Uterus (tissue), 4 donors: ENCODE measurements around the gene BCAN. TPM values are rescaled to one million over a fixed set of nuclear protein-coding genes. Genes with fewer than 3 reads are reported as not detected.

Source experiments
- DNase-seq, 2 donors: peaks; one replicate each; pipeline ENCODE4 v3.0.0-alpha.2; 2019 to 2020
- H3K27ac ChIP-seq, 2 donors: fragments of 200-600 bp; sonication (generic); 1 replicate in 1 of 2; 2 replicates in 1 of 2; pipeline ENCODE4 v1.5.1; 2016 to 2018
- H3K27me3 ChIP-seq, 2 donors: fragments of 200-600 bp; sonication (generic); one replicate each; pipeline ENCODE4 v1.5.1; 2018 to 2019; ENCODE audit warnings: control low read depth in 1 of 2
- H3K36me3 ChIP-seq, 2 donors: fragments of 200-600 bp; sonication (generic); one replicate each; pipeline ENCODE4 v1.5.1; 2019; ENCODE audit warnings: control low read depth in 1 of 2
- H3K4me1 ChIP-seq, 2 donors: fragments of 200-600 bp; sonication (generic); one replicate each; pipeline ENCODE4 v1.5.1; 2018 to 2019; ENCODE audit warnings: control low read depth in 1 of 2
- H3K4me3 ChIP-seq, 2 donors: fragments of 200-600 bp; sonication (generic); 1 replicate in 1 of 2; 2 replicates in 1 of 2; pipeline ENCODE4 v1.5.1; 2018 to 2019; ENCODE audit warnings: mild to moderate bottlenecking in 1 of 2
- H3K9me3 ChIP-seq, 2 donors: fragments of 200-600 bp; sonication (generic); one replicate each; pipeline ENCODE4 v1.5.1; 2019; ENCODE audit warnings: control low read depth in 1 of 2
- CTCF ChIP-seq, 4 experiments: fragments of 200-600 bp in 2 of 4; fragments of 450-650 bp in 2 of 4; sonication (generic) in 2 of 4; IDR thresholded peaks; one replicate each; pipeline ENCODE4 v1.5.1; 2016 to 2019; ENCODE audit warnings: antibody characterized with exemption in 4 of 4, mild to moderate bottlenecking in 2 of 4, moderate library complexity in 1 of 4
- POLR2A ChIP-seq, 2 donors: fragments of 450-650 bp; IDR thresholded peaks; one replicate each; pipeline ENCODE4 v1.6.1; 2016; ENCODE audit warnings: antibody characterized with exemption in 2 of 2, mild to moderate bottlenecking in 1 of 2, moderate library complexity in 1 of 2
- intact Hi-C: fragments of 100-400 bp; cut with DNase I; formaldehyde crosslinking; loops from one replicate; pipeline ENCODE4 v1.15.1; 2023; ENCODE audit warnings: low total_unique reads
- total RNA-seq, 4 donors: library from RNA; depleted of rRNA in 3 of 4; stranded (reverse); fragments of >200 nt in 3 of 4; gene quantifications; one replicate each; pipeline versions ENCODE4 v1.1.0 to v1.2.4, GENCODE V29; 2014 to 2023
- donor health status: DM: yes; HTN: yes; CAD: no.

The BCAN gene
- total RNA-seq, 4 donors from 2014 or later = 2.3 to 3.0 (median 2.8) TPM; not detected in 1

DNA sequence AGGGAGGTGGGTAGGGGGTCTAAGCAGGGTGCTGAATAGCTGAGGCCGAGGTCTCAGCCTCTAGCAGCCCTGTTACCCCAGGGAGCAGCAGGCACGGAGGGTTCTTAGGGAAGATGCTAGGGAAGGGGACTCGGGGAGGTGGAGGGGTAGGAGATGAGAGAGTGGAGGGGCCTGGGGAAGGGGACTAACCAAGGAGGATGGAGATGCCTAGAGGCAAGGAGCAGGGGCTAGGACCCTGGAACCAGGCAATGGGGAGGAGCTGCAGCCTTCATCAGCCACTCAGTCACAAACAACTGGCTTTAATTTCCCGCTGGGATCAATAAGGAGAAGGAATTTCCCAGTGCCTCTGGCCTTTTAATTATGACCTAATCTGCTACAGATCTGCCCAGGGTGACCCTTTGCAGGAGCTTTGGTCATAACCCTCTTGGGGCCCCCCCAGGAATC is 66.3 kb downstream of the BCAN start:
- DNase-seq = no peak
- Histone ChIP-seq H3K4me3 (no peak overlapping the region), H3K4me1 (peaks cover 0 to 34% of the 10 kb centered on the region in 2 donors), H3K36me3 (no peaks in the 10 kb centered on the region), H3K27me3 (no peaks in the 10 kb centered on the region), H3K9me3 (no peaks in the 10 kb centered on the region), H3K27ac (peak overlapping the region; percentile 92)
- TF ChIP-seq POLR2A (IDR thresholded peaks at IDR 0.05) = no peak
- TF ChIP-seq CTCF (IDR thresholded peaks at IDR 0.05) = no peak
- intact Hi-C loops = no loop called here

- no peak for TF ChIP-seq POLR2A (IDR thresholded peaks at IDR 0.05)
- TF ChIP-seq CTCF (IDR thresholded peaks at IDR 0.05) = no peak
- no peak for DNase-seq
- intact Hi-C loops = no loop called here
- Histone ChIP-seq H3K4me3 (no peak overlapping the region), H3K27ac (peak overlapping the region; percentile 92), H3K27me3 (no peaks in the 10 kb centered on the region), H3K9me3 (no peaks in the 10 kb centered on the region), H3K36me3 (no peaks in the 10 kb centered on the region), H3K4me1 (peaks cover 0 to 34% of the 10 kb centered on the region in 2 donors)
Observed at GRCh38 chr1:156709031-156709430, 67.1 kb downstream of the BCAN start.

Other genes starting within 250 kb of the BCAN start
- gene MEF2D, start 141.3 kb upstream of the BCAN start, total RNA-seq = 100 to 1,000 TPM in 1 of 4 donors, 10 to 100 TPM in 2, 1 to 10 TPM in 1; 8.4 to 101 (median 35.1) TPM
- gene IQGAP3, start 69.6 kb upstream of the BCAN start, total RNA-seq = 10 to 100 TPM in 1 of 4 donors, under 1 TPM in 1, not detected in 2; 0.09 to 13.2 TPM
- not detected for gene TTC24, start 62.4 kb upstream of the BCAN start, total RNA-seq
- 10 to 100 TPM; 39.5 to 74.4 (median 52.2) TPM for gene NAXE, start 50.3 kb upstream of the BCAN start, total RNA-seq
- 10 to 100 TPM in 3 of 4 donors, 1 to 10 TPM in 1; 2.3 to 31.6 (median 19.8) TPM for gene GPATCH4, start 40.6 kb upstream of the BCAN start, total RNA-seq
- gene HAPLN2, start 22.7 kb upstream of the BCAN start, total RNA-seq = 1 to 10 TPM in 1 of 4 donors, under 1 TPM in 1, not detected in 2; 0.77 to 3.9 TPM
- 10 to 100 TPM in 3 of 4 donors, 1 to 10 TPM in 1; 9.7 to 70.9 (median 34.5) TPM for gene NES, start 35.3 kb downstream of the BCAN start, total RNA-seq
- 10 to 100 TPM in 3 of 4 donors, not detected in 1; 11.0 to 71.5 (median 14.3) TPM for gene CRABP2, start 63.5 kb downstream of the BCAN start, total RNA-seq
- gene METTL25B, start 86.4 kb downstream of the BCAN start, total RNA-seq = 10 to 100 TPM in 3 of 4 donors, 1 to 10 TPM in 1; 3.5 to 69.7 (median 29.4) TPM
- gene ISG20L2, start 86.6 kb downstream of the BCAN start, total RNA-seq = 10 to 100 TPM in 2 of 4 donors, 1 to 10 TPM in 2; 3.6 to 24.8 (median 10.2) TPM
- 10 to 100 TPM in 3 of 4 donors, 1 to 10 TPM in 1; 8.2 to 58.5 (median 23.8) TPM for gene MRPL24, start 99.0 kb downstream of the BCAN start, total RNA-seq
- gene HDGF, start 109.6 kb downstream of the BCAN start, total RNA-seq = 100 to 1,000 TPM in 2 of 4 donors, 10 to 100 TPM in 2; 41.2 to 150 (median 73.7) TPM
- gene PRCC, start 125.4 kb downstream of the BCAN start, total RNA-seq = 10 to 100 TPM; 22.7 to 71.9 (median 29.1) TPM
- gene SH2D2A, start 174.7 kb downstream of the BCAN start, total RNA-seq = 1 to 10 TPM in 1 of 4 donors, not detected in 3; 6.0 TPM
- gene INSRR, start 217.0 kb downstream of the BCAN start, total RNA-seq = 1 to 10 TPM in 1 of 4 donors, not detected in 3; 1.2 TPM
- gene NTRK1, start 218.7 kb downstream of the BCAN start, total RNA-seq = 10 to 100 TPM in 1 of 4 donors, 1 to 10 TPM in 1, under 1 TPM in 2; 0.35 to 19.2 (median 3.6) TPM